ENCODE results near the gene ZDHHC4.

- TF ChIP-seq EZH2 (IDR thresholded peaks at IDR 0.05; ENCODE audit: insufficient read depth, poor library complexity, severe bottlenecking) (no peak), EZH2phosphoT487 (IDR thresholded peaks at IDR 0.05; ENCODE audit: insufficient read depth, low read depth) (no peak)
Observed at GRCh38 chr7:6545398-6546126, 31.7 kb upstream of the ZDHHC4 start.

Data from GM23248 (cell line).